ENCODE measurements around the gene C1orf87. TPM values are rescaled to one million over a fixed set of nuclear protein-coding genes. Genes with fewer than 3 reads are reported as not detected.

Gene C1orf87
- total and polyA plus RNA-seq, 2 donors (not counting 3 experiments of a cell fraction or from before 2014, with no cell fraction given), result not detected

GRCh38 chr1:60034999-60035398 lies 38.6 kb downstream of the C1orf87 start:
- no peak overlapping the region for H2AFZ ChIP-seq (ENCODE audit: low read depth, low read length)
- TF ChIP-seq POLR2AphosphoS5 (IDR thresholded peaks at IDR 0.05; ENCODE audit: insufficient read depth, low read depth, low read length) (no peak), GATA2 (IDR thresholded peaks at IDR 0.05; ENCODE audit: insufficient read depth, insufficient read length, low read depth, low read length) (no peak), JUN (IDR thresholded peaks at IDR 0.05; ENCODE audit: borderline replicate concordance, insufficient read depth, insufficient read length, low read depth) (no peak), POLR2A (IDR thresholded peaks at IDR 0.05; ENCODE audit: low read depth, low read length) (no peak)
- TF ChIP-seq, protein P1, sequence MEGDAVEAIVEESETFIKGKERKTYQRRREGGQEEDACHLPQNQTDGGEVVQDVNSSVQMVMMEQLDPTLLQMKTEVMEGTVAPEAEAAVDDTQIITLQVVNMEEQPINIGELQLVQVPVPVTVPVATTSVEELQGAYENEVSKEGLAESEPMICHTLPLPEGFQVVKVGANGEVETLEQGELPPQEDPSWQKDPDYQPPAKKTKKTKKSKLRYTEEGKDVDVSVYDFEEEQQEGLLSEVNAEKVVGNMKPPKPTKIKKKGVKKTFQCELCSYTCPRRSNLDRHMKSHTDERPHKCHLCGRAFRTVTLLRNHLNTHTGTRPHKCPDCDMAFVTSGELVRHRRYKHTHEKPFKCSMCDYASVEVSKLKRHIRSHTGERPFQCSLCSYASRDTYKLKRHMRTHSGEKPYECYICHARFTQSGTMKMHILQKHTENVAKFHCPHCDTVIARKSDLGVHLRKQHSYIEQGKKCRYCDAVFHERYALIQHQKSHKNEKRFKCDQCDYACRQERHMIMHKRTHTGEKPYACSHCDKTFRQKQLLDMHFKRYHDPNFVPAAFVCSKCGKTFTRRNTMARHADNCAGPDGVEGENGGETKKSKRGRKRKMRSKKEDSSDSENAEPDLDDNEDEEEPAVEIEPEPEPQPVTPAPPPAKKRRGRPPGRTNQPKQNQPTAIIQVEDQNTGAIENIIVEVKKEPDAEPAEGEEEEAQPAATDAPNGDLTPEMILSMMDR (IDR thresholded peaks at IDR 0.05; ENCODE audit: extremely low read depth in 1 of 2, insufficient read depth in 1 of 2, low read depth in 1 of 2, low read length in 2 of 2), result no peak
- TF ChIP-seq, protein P2, sequence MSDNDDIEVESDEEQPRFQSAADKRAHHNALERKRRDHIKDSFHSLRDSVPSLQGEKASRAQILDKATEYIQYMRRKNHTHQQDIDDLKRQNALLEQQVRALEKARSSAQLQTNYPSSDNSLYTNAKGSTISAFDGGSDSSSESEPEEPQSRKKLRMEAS (IDR thresholded peaks at IDR 0.05; ENCODE audit: insufficient read depth, insufficient read length), result no peak
- no peak overlapping the region for H3K4me3 ChIP-seq (replicated peaks in 1 of 3; ENCODE audit: insufficient read depth in 1 of 3, low read depth in 1 of 3, low read length in 3 of 3)
- no peaks in the 10 kb centered on the region for H3K4me1 ChIP-seq (ENCODE audit: control insufficient read depth, extremely low read depth, insufficient read depth, low read length)
- POLR2A ChIA-PET, result no interaction called here
- no peaks in the 10 kb centered on the region for H3K36me3 ChIP-seq (ENCODE audit: control insufficient read depth in 2 of 2, extremely low read depth in 1 of 2, insufficient read depth in 2 of 2, low read length in 2 of 2)
- intact Hi-C loops (cut with micrococcal nuclease), result no loop called here
- no peaks in the 10 kb centered on the region for H4K20me1 ChIP-seq (replicated peaks; ENCODE audit: control insufficient read depth, extremely low read depth, insufficient read depth, low read length)
- dilution Hi-C loops (cut with MboI; ENCODE audit: extremely low pct_ligation_motif_present, low sequenced_read_pairs), result no loop called here
- no peaks in the 10 kb centered on the region for H3K27me3 ChIP-seq (ENCODE audit: control insufficient read depth in 2 of 2, insufficient read depth in 2 of 2, low read length in 2 of 2)
- H3K9me1 ChIP-seq (replicated peaks; ENCODE audit: control insufficient read depth, extremely low read depth, insufficient read depth, low read length), result no peaks in the 10 kb centered on the region
- BruUV-seq (replicated peaks), result no TSS peak
- no peaks in the 10 kb centered on the region for H3K9me3 ChIP-seq (replicated peaks; ENCODE audit: control insufficient read depth, insufficient read depth, low read length)
- no peak overlapping the region for H3K4me2 ChIP-seq (ENCODE audit: insufficient read depth, low read length)
- H3K9ac ChIP-seq (replicated peaks; ENCODE audit: extremely low read depth, insufficient read depth, low read length), result no peak overlapping the region
- H3K79me2 ChIP-seq (ENCODE audit: control insufficient read depth, insufficient read depth, low read length), result no peaks in the 10 kb centered on the region
- FAIRE-seq, result no peak
- DNase-seq (ENCODE audit: low read depth, low spot score), result no peak
- no peak overlapping the region for H3K27ac ChIP-seq (ENCODE audit: insufficient read depth, low read depth, low read length)
- CTCF ChIA-PET, result no interaction called here

- no peak overlapping the region for H3K27ac ChIP-seq (ENCODE audit: insufficient read depth, low read depth, low read length)
- ChIA-PET CTCF (no interaction called here), POLR2A (no interaction called here)
- no peak overlapping the region for H3K4me3 ChIP-seq (replicated peaks in 1 of 3; ENCODE audit: insufficient read depth in 1 of 3, low read depth in 1 of 3, low read length in 3 of 3)
- no peak overlapping the region for H2AFZ ChIP-seq (ENCODE audit: low read depth, low read length)
- intact Hi-C loops (cut with micrococcal nuclease) (no loop called here), dilution Hi-C loops (cut with MboI; ENCODE audit: extremely low pct_ligation_motif_present, low sequenced_read_pairs) (no loop called here)
- no peaks in the 10 kb centered on the region for H3K9me3 ChIP-seq (replicated peaks; ENCODE audit: control insufficient read depth, insufficient read depth, low read length)
- TF ChIP-seq MYC (IDR thresholded peaks at IDR 0.05; ENCODE audit: low read depth, low read length) (no peak), JUN (IDR thresholded peaks at IDR 0.05; ENCODE audit: borderline replicate concordance, insufficient read depth, insufficient read length, low read depth) (no peak), EZH2 (IDR thresholded peaks at IDR 0.05; ENCODE audit: borderline replicate concordance, low read depth, low read length, severe bottlenecking) (no peak), GATA2 (IDR thresholded peaks at IDR 0.05; ENCODE audit: insufficient read depth, insufficient read length, low read depth, low read length) (no peak), POLR2AphosphoS5 (IDR thresholded peaks at IDR 0.05; ENCODE audit: insufficient read depth, low read depth, low read length) (no peak), POLR2A (IDR thresholded peaks at IDR 0.05; ENCODE audit: low read depth, low read length) (no peak), FOS (IDR thresholded peaks at IDR 0.05; ENCODE audit: borderline replicate concordance, insufficient read depth, low read length) (no peak)
- TF ChIP-seq, protein P2 (IDR thresholded peaks at IDR 0.05; ENCODE audit: insufficient read depth, insufficient read length), result no peak
- TF ChIP-seq, protein P1 (IDR thresholded peaks at IDR 0.05; ENCODE audit: extremely low read depth in 1 of 2, insufficient read depth in 1 of 2, low read depth in 1 of 2, low read length in 2 of 2), result no peak
- no TSS peak for BruUV-seq (replicated peaks)
- H3K36me3 ChIP-seq (ENCODE audit: control insufficient read depth in 2 of 2, extremely low read depth in 1 of 2, insufficient read depth in 2 of 2, low read length in 2 of 2), result no peaks in the 10 kb centered on the region
- no peak overlapping the region for H3K9ac ChIP-seq (replicated peaks; ENCODE audit: extremely low read depth, insufficient read depth, low read length)
- no peak for FAIRE-seq
- H3K4me2 ChIP-seq (ENCODE audit: insufficient read depth, low read length), result no peak overlapping the region
- H3K27me3 ChIP-seq (ENCODE audit: control insufficient read depth in 2 of 2, insufficient read depth in 2 of 2, low read length in 2 of 2), result no peaks in the 10 kb centered on the region
- no peaks in the 10 kb centered on the region for H3K4me1 ChIP-seq (ENCODE audit: control insufficient read depth, extremely low read depth, insufficient read depth, low read length)
- DNase-seq (ENCODE audit: low read depth, low spot score), result no peak
- no peaks in the 10 kb centered on the region for H4K20me1 ChIP-seq (replicated peaks; ENCODE audit: control insufficient read depth, extremely low read depth, insufficient read depth, low read length)
- no peaks in the 10 kb centered on the region for H3K9me1 ChIP-seq (replicated peaks; ENCODE audit: control insufficient read depth, extremely low read depth, insufficient read depth, low read length)
- no peaks in the 10 kb centered on the region for H3K79me2 ChIP-seq (ENCODE audit: control insufficient read depth, insufficient read depth, low read length)
These were observed 40.5 kb downstream of the C1orf87 start for GRCh38 chr1:60033066-60033465.

Measured in endothelial cell of umbilical vein (primary cell).